Measurements from ENCODE around the gene RPL39L. TPM values are rescaled to one million over a fixed set of nuclear protein-coding genes. Genes with fewer than 3 reads are reported as not detected.

The RPL39L gene
- total and polyA plus RNA-seq, 2 of the 4 experiments (the other 2 are of a cell fraction): 18.1 to 34.6 TPM

GRCh38 chr3:187086831-187087230, 52.5 kb downstream of the RPL39L start:
- H3K27ac ChIP-seq (ENCODE audit: insufficient read depth, low read length): no peak overlapping the region
- no peak overlapping the region for H2BK20ac ChIP-seq (ENCODE audit: low read depth, low read length)
- no peak overlapping the region for H2BK15ac ChIP-seq (ENCODE audit: low read depth, low read length)
- H4K91ac ChIP-seq (ENCODE audit: insufficient read depth, low read depth, low read length): no peak overlapping the region
- BruUV-seq (replicated peaks): no TSS peak
- dilution Hi-C loops (cut with HindIII; ENCODE audit: low sequenced_read_pairs, unreplicated experiment) (no loop called here), intact Hi-C loops (cut with micrococcal nuclease) (no loop called here), in situ Hi-C loops (cut with MboI; ENCODE audit: low sequenced_read_pairs) (no loop called here)
- H3K14ac ChIP-seq (replicated peaks; ENCODE audit: low read depth, low read length): no peak overlapping the region
- no peak overlapping the region for H4K8ac ChIP-seq (ENCODE audit: low read depth in 2 of 2, low read length in 2 of 2)
- H2AK5ac ChIP-seq (ENCODE audit: low read depth, low read length): no peak overlapping the region
- no peak overlapping the region for H2BK120ac ChIP-seq (ENCODE audit: low read depth, low read length)
- no peak overlapping the region for H3K4ac ChIP-seq (ENCODE audit: low read depth, low read length)
- no peaks in the 10 kb centered on the region; the same call in 1 of the 2 replicates for H3K4me1 ChIP-seq (ENCODE audit: control insufficient read depth, insufficient read depth, low read length)
- H3K23ac ChIP-seq (ENCODE audit: low read depth, low read length): no peak overlapping the region
- H3K36me3 ChIP-seq (ENCODE audit: control insufficient read depth, insufficient read depth, low read length): no peaks in the 10 kb centered on the region
- no peak for ATAC-seq (ENCODE audit: low read depth)
- H2BK5ac ChIP-seq (ENCODE audit: low read depth, low read length, poor library complexity, severe bottlenecking): no peak overlapping the region
- no peak overlapping the region for H3K9ac ChIP-seq (ENCODE audit: low read depth, low read length)
- H3K9me1 ChIP-seq (ENCODE audit: insufficient read depth, low read length): no peaks in the 10 kb centered on the region; the same call in 1 of the 2 replicates
- DNase-seq: no peak
- H3K18ac ChIP-seq (ENCODE audit: low read depth, low read length): no peak overlapping the region
- H2AFZ ChIP-seq (replicated peaks; ENCODE audit: low read length, poor library complexity): no peak overlapping the region
- no peaks in the 10 kb centered on the region for H4K20me1 ChIP-seq (ENCODE audit: insufficient read depth, low read length)
- H3K27me3 ChIP-seq (ENCODE audit: control insufficient read depth, insufficient read depth, low read length): no peaks in the 10 kb centered on the region
- no peaks in the 10 kb centered on the region for H3K9me3 ChIP-seq (ENCODE audit: control insufficient read depth, insufficient read depth, low read length)
- ChIA-PET POLR2A (ENCODE audit: unreplicated experiment) (no interaction called here), CTCF (interaction anchor here (0.5 kb wide), 1 partner anchor 1385 kb away, joined by 5 read pairs; no protein-coding TSS in a partner anchor)
- no peak overlapping the region for H3K4me2 ChIP-seq (ENCODE audit: low read depth, low read length)
- H3K56ac ChIP-seq (ENCODE audit: extremely low read depth, insufficient read depth, low read length): no peak overlapping the region
- no peak overlapping the region for H2AK9ac ChIP-seq (replicated peaks; ENCODE audit: low read depth, low read length, poor library complexity)
- H3K4me3 ChIP-seq (ENCODE audit: insufficient read depth, low read depth, low read length): no peak overlapping the region
- no peak for TF ChIP-seq RCOR1 (IDR thresholded peaks at IDR 0.05; ENCODE audit: insufficient replicate concordance, low read length)
- H4K5ac ChIP-seq (ENCODE audit: low read depth, low read length): no peak overlapping the region
- no peaks in the 10 kb centered on the region for H3K79me1 ChIP-seq (ENCODE audit: low read depth in 1 of 2, low read length in 2 of 2)
- WGBS, 2 experiments (ENCODE audit: extremely low coverage in 2 of 2, insufficient read length in 1 of 2): no CpG with 5 or more reads among the region's 3 CpGs

Measured in IMR-90 (cell line).